HL-60 (cell line): Measurements from ENCODE around the gene OGA.

Source experiments
- DNase-seq, 2 experiments: peaks; one replicate each; pipeline ENCODE4 v3.0.0-alpha.2; 2010 to 2020; ENCODE audit warnings: low read depth in 1 of 2, low spot score in 1 of 2
- H3K27ac ChIP-seq: fragments of 250-450 bp; sonication (Bioruptor Pico); replicated peaks from 2 replicates; pipeline ENCODE4 v1.5.1; 2020; ENCODE audit warnings: mild to moderate bottlenecking, moderate library complexity
- H3K27me3 ChIP-seq: fragments of 250-450 bp; sonication (Bioruptor Pico); 2 replicates; pipeline ENCODE4 v1.5.1; 2021; ENCODE audit warnings: mild to moderate bottlenecking, moderate library complexity; ENCODE audit not compliant: insufficient read depth, poor library complexity, severe bottlenecking
- H3K4me3 ChIP-seq: replicated peaks from 2 replicates; pipeline ENCODE4 v1.5.1; 2011; ENCODE audit warnings: mild to moderate bottlenecking, control low read depth, low read length; ENCODE audit not compliant: insufficient read depth
- CTCF ChIP-seq: IDR thresholded peaks from one replicate; pipeline ENCODE4 v1.5.1; 2011; ENCODE audit warnings: low read length, control low read depth, inconsistent platforms; ENCODE audit not compliant: insufficient read depth
- GABPA ChIP-seq: IDR thresholded peaks from 2 replicates; pipeline ENCODE4 v1.6.1; 2012; ENCODE audit warnings: low read depth
- POLR2AphosphoS5 ChIP-seq: IDR thresholded peaks from 2 replicates; pipeline ENCODE4 v1.6.1; 2012; ENCODE audit warnings: low read depth
- SPI1 ChIP-seq: IDR thresholded peaks from 2 replicates; pipeline ENCODE4 v1.6.1; 2012; ENCODE audit warnings: low read depth, mild to moderate bottlenecking, borderline replicate concordance
- TF ChIP-seq, protein P1 (sequence below): IDR thresholded peaks from 2 replicates; pipeline ENCODE4 v1.6.1; 2012; ENCODE audit warnings: low read depth; ENCODE audit not compliant: insufficient replicate concordance

OGA gene

DNA sequence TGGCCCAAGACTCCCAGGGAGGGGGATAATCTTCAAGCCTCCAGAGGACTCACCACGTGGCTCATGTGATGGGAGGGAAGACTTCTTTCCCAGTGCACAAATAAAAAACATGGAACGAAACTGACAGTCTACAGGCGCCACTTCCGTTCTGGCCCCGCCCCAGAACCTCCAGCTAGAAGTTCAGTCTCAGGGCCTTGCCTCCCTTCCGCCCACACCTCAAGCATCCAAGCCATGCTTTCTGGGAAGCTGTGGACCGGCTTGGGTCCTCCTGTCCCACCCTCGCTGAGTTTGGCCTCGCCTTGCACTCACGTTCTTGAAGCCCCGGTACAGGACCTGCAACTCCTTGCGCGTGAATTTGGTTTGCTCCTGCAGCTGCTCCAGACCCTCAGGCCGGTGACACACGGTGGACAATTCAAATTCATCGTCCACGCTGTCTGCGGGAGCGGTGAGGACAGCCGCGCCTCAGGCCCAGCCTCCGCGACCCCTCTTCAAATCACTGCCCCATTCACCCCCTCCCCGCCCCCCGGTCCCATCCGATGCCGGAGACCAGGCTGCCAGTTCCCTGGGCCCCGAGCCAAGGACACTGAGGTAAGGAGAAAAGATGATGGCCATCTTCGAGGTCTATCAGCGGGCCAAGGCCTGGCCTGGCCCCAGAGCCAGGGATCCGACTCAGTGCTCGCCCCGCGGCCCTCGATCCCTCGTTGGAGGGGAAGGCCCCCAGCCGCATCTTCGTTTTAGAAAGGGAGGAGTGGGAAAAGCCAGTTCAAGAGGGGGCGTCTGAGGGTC lies 10.7 kb upstream of the OGA start:
- Histone ChIP-seq H3K4me3 (no peak overlapping the region), H3K27me3 (no peaks in the 10 kb centered on the region)
- TF ChIP-seq POLR2AphosphoS5 = no peak
- TF ChIP-seq, protein P1, sequence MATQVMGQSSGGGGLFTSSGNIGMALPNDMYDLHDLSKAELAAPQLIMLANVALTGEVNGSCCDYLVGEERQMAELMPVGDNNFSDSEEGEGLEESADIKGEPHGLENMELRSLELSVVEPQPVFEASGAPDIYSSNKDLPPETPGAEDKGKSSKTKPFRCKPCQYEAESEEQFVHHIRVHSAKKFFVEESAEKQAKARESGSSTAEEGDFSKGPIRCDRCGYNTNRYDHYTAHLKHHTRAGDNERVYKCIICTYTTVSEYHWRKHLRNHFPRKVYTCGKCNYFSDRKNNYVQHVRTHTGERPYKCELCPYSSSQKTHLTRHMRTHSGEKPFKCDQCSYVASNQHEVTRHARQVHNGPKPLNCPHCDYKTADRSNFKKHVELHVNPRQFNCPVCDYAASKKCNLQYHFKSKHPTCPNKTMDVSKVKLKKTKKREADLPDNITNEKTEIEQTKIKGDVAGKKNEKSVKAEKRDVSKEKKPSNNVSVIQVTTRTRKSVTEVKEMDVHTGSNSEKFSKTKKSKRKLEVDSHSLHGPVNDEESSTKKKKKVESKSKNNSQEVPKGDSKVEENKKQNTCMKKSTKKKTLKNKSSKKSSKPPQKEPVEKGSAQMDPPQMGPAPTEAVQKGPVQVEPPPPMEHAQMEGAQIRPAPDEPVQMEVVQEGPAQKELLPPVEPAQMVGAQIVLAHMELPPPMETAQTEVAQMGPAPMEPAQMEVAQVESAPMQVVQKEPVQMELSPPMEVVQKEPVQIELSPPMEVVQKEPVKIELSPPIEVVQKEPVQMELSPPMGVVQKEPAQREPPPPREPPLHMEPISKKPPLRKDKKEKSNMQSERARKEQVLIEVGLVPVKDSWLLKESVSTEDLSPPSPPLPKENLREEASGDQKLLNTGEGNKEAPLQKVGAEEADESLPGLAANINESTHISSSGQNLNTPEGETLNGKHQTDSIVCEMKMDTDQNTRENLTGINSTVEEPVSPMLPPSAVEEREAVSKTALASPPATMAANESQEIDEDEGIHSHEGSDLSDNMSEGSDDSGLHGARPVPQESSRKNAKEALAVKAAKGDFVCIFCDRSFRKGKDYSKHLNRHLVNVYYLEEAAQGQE = no peak
- TF ChIP-seq GABPA = no peak
- TF ChIP-seq CTCF = no peak
- TF ChIP-seq SPI1 = no peak

DNA sequence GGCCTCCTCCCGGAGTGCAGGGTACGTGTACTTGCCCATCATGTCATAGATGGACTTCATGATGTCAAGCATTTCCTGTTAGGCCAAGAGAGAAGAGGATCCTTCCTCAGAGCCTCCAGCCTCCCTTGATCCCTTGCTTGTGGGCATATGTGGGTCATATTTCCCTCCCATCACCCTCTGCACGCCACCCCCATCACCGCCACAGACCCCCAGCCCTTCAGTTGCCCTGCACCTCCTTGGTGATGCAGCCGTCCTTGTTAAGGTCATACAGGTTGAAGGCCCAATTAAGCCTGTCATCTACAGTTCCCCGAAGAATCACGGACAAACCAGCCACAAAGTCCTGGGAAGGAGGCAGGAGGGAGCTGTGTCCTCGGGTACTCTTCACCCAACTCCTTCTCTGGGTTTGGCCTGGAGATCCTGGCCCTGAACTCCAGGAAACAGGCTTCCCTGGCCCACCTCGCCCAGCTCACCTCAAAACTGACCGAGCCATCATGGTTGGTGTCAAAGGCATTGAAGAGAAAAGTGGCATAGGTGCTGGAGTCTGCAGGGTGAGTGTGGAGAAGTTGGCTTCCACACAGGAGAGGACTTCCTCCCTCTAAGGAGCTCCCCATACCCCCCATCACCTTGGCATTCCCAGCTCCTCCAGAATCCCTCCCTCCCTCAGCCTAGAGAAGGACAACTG lies 9.8 kb upstream of the OGA start:
- H3K4me3 ChIP-seq = no peak overlapping the region
- H3K27ac ChIP-seq = no peak overlapping the region
- TF ChIP-seq GABPA = no peak
- TF ChIP-seq SPI1 = no peak
- no peak for TF ChIP-seq POLR2AphosphoS5
- TF ChIP-seq, protein P1 = no peak
- no peak for TF ChIP-seq CTCF
- DNase-seq = no peak
- no peaks in the 10 kb centered on the region for H3K27me3 ChIP-seq

More for the DNA sequence above, 10.7 kb upstream of the OGA start:
- no peak overlapping the region for H3K27ac ChIP-seq
- DNase-seq = no peak

DNA sequence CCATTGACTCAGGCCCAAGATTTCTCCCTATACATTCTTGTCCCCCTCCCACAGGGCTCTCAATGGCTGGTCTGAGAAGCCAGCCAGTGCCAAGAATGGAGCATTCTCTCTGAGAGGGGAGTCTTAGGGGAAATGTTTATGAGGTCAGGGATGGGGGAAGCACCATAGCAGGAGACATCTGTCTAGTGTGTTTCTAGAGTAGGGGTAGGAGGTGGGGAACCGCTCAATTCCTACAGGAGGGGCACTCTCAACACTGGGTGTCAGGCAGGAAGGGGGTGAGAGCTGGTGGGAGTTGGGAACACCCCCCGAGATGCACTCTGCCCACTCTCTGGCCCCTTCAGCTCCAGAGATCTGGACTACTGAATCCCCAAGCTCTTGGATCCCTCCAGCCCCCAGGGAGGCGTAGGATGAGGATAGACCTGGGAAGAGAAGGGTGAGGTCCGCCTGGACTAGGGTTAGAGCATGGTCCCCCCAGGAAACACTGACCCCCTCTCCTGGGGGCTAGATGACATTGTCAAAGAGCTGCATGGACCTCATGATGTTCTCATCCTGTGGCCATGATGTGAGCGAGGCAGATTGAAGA lies 8.7 kb upstream of the OGA start:
- Histone ChIP-seq H3K27me3 (no peaks in the 10 kb centered on the region), H3K27ac (no peak overlapping the region), H3K4me3 (no peak overlapping the region)
- TF ChIP-seq, protein P1 = no peak
- TF ChIP-seq SPI1 (no peak), GABPA (no peak), CTCF (no peak), POLR2AphosphoS5 (no peak)
- no peak for DNase-seq
